ENCODE results near the gene PPP4R2. TPM values are rescaled to one million over a fixed set of nuclear protein-coding genes. Genes with fewer than 3 reads are reported as not detected.

Gene PPP4R2
- total RNA-seq, 4 donors from 2014 or later: 31.0 to 60.5 (median 47.0) TPM

DNA sequence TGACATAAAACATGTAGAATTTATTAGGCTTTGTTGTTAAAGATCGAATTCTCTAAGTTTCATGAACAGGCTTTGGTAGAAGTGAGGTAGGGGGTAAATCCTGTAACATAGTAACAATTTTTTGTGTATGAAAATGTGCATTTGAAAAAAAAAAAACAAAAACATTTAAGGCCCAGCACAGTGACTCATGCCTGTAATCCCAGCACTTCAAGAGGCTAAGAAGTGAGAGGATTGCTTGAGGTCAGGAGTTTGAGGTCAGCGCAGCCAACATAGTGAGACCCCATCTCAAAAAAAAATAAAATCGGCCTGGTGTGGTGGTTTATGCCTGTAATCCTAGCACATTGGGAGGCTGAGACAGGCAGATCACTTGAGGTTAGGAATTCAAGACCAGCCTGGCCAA is 26.8 kb upstream of the PPP4R2 start:
- ATAC-seq (no peak), DNase-seq (no peak)
- H3K9me3 ChIP-seq: no peaks in the 10 kb centered on the region
- TF ChIP-seq, protein P1, sequence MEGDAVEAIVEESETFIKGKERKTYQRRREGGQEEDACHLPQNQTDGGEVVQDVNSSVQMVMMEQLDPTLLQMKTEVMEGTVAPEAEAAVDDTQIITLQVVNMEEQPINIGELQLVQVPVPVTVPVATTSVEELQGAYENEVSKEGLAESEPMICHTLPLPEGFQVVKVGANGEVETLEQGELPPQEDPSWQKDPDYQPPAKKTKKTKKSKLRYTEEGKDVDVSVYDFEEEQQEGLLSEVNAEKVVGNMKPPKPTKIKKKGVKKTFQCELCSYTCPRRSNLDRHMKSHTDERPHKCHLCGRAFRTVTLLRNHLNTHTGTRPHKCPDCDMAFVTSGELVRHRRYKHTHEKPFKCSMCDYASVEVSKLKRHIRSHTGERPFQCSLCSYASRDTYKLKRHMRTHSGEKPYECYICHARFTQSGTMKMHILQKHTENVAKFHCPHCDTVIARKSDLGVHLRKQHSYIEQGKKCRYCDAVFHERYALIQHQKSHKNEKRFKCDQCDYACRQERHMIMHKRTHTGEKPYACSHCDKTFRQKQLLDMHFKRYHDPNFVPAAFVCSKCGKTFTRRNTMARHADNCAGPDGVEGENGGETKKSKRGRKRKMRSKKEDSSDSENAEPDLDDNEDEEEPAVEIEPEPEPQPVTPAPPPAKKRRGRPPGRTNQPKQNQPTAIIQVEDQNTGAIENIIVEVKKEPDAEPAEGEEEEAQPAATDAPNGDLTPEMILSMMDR (IDR thresholded peaks at IDR 0.05 in 4 of 5, conservative IDR thresholded peaks at IDR 0.05 in 1 of 5): no peak
- TF ChIP-seq POLR2A (IDR thresholded peaks at IDR 0.05): no peak
- H3K4me3 ChIP-seq: no peak overlapping the region
- H3K27me3 ChIP-seq: no peaks in the 10 kb centered on the region
- in situ Hi-C loops (cut with MboI; ENCODE audit: low sequenced_read_pairs in 4 of 4) (no loop called here), intact Hi-C loops (cut with DNase I; ENCODE audit: low total_unique reads) (no loop called here)
- no peaks in the 10 kb centered on the region for H3K4me1 ChIP-seq
- H3K36me3 ChIP-seq: no peaks in the 10 kb centered on the region
- no peak overlapping the region for H3K27ac ChIP-seq

DNA sequence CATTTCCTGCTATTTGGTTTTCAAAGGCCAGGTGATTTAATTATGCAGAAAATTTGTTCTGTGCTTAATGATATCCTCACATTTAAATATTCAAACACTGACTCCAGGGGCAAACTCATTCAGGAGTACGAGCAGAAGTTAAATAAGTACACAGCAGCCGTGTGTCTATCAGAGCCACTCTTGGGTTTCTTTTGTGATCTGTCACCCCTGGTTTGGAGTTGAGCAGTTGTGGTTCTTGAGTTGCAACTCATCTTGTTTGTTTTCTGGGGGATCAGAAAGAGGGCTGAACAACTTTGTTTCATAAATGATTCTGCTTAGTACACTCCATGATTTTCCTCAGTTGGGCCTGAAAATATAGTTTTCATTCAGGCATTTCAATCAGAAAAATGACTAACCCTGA is 25.7 kb upstream of the PPP4R2 start:
- intact Hi-C loops (cut with DNase I; ENCODE audit: low total_unique reads): no loop called here
- ATAC-seq: no peak
- Histone ChIP-seq H3K9me3 (no peaks in the 10 kb centered on the region), H3K27ac (no peak overlapping the region), H3K36me3 (no peaks in the 10 kb centered on the region), H3K4me1 (no peaks in the 10 kb centered on the region), H3K27me3 (no peaks in the 10 kb centered on the region), H3K4me3 (no peak overlapping the region)
- in situ Hi-C loops (cut with MboI; ENCODE audit: low sequenced_read_pairs in 4 of 4): no loop called here
- TF ChIP-seq POLR2A (IDR thresholded peaks at IDR 0.05): no peak
- TF ChIP-seq, protein P1 (IDR thresholded peaks at IDR 0.05 in 4 of 5, conservative IDR thresholded peaks at IDR 0.05 in 1 of 5): no peak
- DNase-seq: no peak

DNA sequence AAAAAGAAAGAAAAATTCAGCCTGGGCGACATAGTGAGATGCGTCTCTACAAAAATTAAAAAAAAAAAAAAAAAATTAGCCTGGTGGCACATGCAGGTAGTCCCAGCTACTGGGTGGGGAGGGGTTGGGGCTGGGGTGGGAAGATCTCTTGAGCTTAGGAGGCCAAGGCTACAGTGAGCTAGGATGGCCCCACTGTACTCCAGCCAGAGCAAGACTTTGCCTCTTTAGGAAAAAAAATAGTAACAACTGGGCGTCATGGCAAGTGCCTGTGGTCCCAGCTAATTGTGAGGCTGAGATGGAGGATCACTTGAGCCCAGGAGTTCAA is 23.9 kb upstream of the PPP4R2 start:
- DNase-seq (no peak), ATAC-seq (no peak)
- TF ChIP-seq, protein P1 (IDR thresholded peaks at IDR 0.05 in 4 of 5, conservative IDR thresholded peaks at IDR 0.05 in 1 of 5): no peak
- no peak for TF ChIP-seq POLR2A (IDR thresholded peaks at IDR 0.05)
- in situ Hi-C loops (cut with MboI; ENCODE audit: low sequenced_read_pairs in 4 of 4) (no loop called here), intact Hi-C loops (cut with DNase I; ENCODE audit: low total_unique reads) (no loop called here)
- Histone ChIP-seq H3K9me3 (no peaks in the 10 kb centered on the region), H3K36me3 (no peaks in the 10 kb centered on the region), H3K4me1 (no peaks in the 10 kb centered on the region), H3K27ac (no peak overlapping the region), H3K27me3 (no peaks in the 10 kb centered on the region), H3K4me3 (no peak overlapping the region)

DNA sequence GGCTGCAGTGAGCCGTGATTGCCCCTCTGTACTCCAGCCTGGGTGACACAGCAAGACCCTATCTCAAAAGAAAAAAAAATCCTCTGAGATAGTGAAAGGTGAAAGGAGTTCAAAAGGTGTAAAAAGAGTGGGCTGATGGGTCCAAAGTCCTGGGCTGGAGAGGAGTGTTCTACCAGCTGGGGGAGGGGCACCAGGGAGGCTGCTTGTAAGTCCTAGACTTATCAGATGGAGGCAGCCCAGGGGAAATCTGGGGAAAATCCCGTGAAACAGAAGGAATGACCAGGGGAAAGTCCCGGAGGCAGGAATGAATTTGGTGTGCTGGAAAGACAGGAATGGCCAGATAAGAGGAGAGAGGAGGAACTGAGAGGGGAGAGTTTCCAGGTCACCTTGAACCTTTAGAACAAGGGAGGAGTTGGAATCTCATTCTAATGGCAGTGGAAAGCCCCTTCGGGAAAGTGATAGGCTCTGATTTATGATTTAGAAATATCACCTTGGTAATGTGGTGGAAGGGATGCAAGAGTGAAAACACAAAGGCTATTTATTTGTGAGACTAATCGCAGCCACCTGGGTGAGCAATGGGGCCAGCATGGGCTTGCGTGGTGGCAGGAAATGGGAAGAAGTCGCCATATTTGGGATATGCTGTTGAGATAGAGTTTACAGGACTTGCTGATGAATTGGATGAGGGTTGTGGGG is 23.4 kb upstream of the PPP4R2 start:
- Histone ChIP-seq H3K9me3 (no peaks in the 10 kb centered on the region), H3K36me3 (no peaks in the 10 kb centered on the region), H3K27me3 (no peaks in the 10 kb centered on the region), H3K4me3 (no peak overlapping the region), H3K27ac (no peak overlapping the region), H3K4me1 (no peaks in the 10 kb centered on the region)
- TF ChIP-seq POLR2A (IDR thresholded peaks at IDR 0.05): no peak
- TF ChIP-seq, protein P1 (IDR thresholded peaks at IDR 0.05 in 4 of 5, conservative IDR thresholded peaks at IDR 0.05 in 1 of 5): no peak
- ATAC-seq (no peak), DNase-seq (no peak)
- intact Hi-C loops (cut with DNase I; ENCODE audit: low total_unique reads) (no loop called here), in situ Hi-C loops (cut with MboI; ENCODE audit: low sequenced_read_pairs in 4 of 4) (no loop called here)

DNA sequence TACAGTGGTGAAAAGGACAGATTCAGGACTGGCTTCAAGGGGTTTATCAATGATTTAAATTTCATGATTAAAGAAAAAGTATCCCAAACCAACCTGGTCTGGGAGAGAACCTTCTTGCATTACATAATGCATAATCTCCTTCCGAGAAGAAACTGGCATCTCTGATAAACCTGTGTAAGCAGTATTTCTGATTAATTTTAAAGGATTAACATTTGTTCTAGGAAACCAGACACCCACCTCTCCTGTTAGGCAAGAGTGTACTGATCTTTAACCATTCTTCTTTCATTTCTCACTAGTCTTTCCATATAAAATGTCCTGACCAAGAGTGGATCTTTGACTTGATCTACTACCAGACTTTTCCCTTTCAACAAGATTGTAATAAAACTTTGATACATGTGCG is 22.8 kb upstream of the PPP4R2 start:
- Histone ChIP-seq H3K36me3 (no peaks in the 10 kb centered on the region), H3K9me3 (no peaks in the 10 kb centered on the region), H3K4me3 (no peak overlapping the region), H3K27me3 (no peaks in the 10 kb centered on the region), H3K4me1 (no peaks in the 10 kb centered on the region), H3K27ac (no peak overlapping the region)
- in situ Hi-C loops (cut with MboI; ENCODE audit: low sequenced_read_pairs in 4 of 4) (no loop called here), intact Hi-C loops (cut with DNase I; ENCODE audit: low total_unique reads) (no loop called here)
- no peak for ATAC-seq
- no peak for DNase-seq
- TF ChIP-seq, protein P1 (IDR thresholded peaks at IDR 0.05 in 4 of 5, conservative IDR thresholded peaks at IDR 0.05 in 1 of 5): no peak
- no peak for TF ChIP-seq POLR2A (IDR thresholded peaks at IDR 0.05)
